Thyroid gland (tissue), 4 donors: ENCODE data around the gene RFX4. TPM values are rescaled to one million over a fixed set of nuclear protein-coding genes. Genes with fewer than 3 reads are reported as not detected.

Experiments used
- DNase-seq, 2 donors: peaks; one replicate each; pipeline ENCODE4 v3.0.0-alpha.2; 2019
- H3K27ac ChIP-seq, 3 donors: fragments of 200-600 bp; sonication (generic); 1 replicate in 2 of 3; 2 replicates in 1 of 3; pipeline ENCODE4 v1.5.1; 2016 to 2019; ENCODE audit warnings: mild to moderate bottlenecking in 1 of 3, moderate library complexity in 1 of 3
- H3K27me3 ChIP-seq: fragments of 200-600 bp; sonication (generic); one replicate; pipeline ENCODE4 v1.5.1; 2019
- H3K36me3 ChIP-seq, 2 donors: fragments of 200-600 bp; sonication (generic); one replicate each; pipeline ENCODE4 v1.5.1; 2016 to 2019
- H3K4me1 ChIP-seq, 2 donors: fragments of 200-600 bp; sonication (generic); one replicate each; pipeline ENCODE4 v1.5.1; 2017 to 2019
- H3K4me3 ChIP-seq, 3 donors: fragments of 200-600 bp; sonication (generic); replicated peaks in 1 of 3; 1 replicate in 2 of 3; 2 replicates in 1 of 3; pipeline ENCODE4 v1.5.1; 2016; ENCODE audit warnings: mild to moderate bottlenecking in 1 of 3
- H3K9me3 ChIP-seq: fragments of 200-600 bp; sonication (generic); one replicate; pipeline ENCODE4 v1.5.1; 2017
- CTCF ChIP-seq, 6 experiments: fragments of 200-600 bp in 3 of 6; fragments of 450-650 bp in 3 of 6; sonication (generic) in 3 of 6; IDR thresholded peaks; one replicate each; pipeline ENCODE4 v1.5.1; 2016 to 2019; ENCODE audit warnings: antibody characterized with exemption in 6 of 6, mild to moderate bottlenecking in 2 of 6, inconsistent platforms in 1 of 6, moderate library complexity in 1 of 6
- POLR2A ChIP-seq, 2 donors: fragments of 450-650 bp; IDR thresholded peaks; one replicate each; pipeline ENCODE4 v1.6.1; 2017; ENCODE audit warnings: antibody characterized with exemption in 2 of 2, mild to moderate bottlenecking in 2 of 2, moderate library complexity in 1 of 2
- WGBS, 2 donors: methylation state at CpG; one replicate each; pipeline ENCODE4 v1.1.5; 2017; 5-methylcytosine and 5-hydroxymethylcytosine counted together
- intact Hi-C: fragments of 100-400 bp; cut with DNase I; formaldehyde crosslinking; loops from one replicate; pipeline ENCODE4 v1.15.1; 2023
- total RNA-seq, 4 donors: library from RNA; depleted of rRNA; stranded (reverse); fragments of >200 nt; gene quantifications; one replicate each; pipeline ENCODE4 v1.2.3, GENCODE V29; 2016

Gene RFX4
- total RNA-seq, 4 donors from 2014 or later: 0.27 to 0.45 TPM; not detected in 2

GRCh38 chr12:106774808-106775524 is 192.2 kb downstream of the RFX4 start:
- WGBS, 2 donors: 7 to 8% methylated on average over 19 to 25 of the region's 29 CpGs
- Histone ChIP-seq H3K9me3 (no peaks in the 10 kb centered on the region), H3K4me1 (peaks cover 14 to 35% of the 10 kb centered on the region in 2 donors), H3K27me3 (no peaks in the 10 kb centered on the region), H3K27ac (peak overlapping the region; percentile 86 to 97 (median 94)), H3K4me3 (peak overlapping the region; percentile 69 to 81 (median 73)), H3K36me3 (no peaks in the 10 kb centered on the region)
- TF ChIP-seq CTCF (IDR thresholded peaks at IDR 0.05): no peak
- no peak for TF ChIP-seq POLR2A (IDR thresholded peaks at IDR 0.05)
- intact Hi-C loops: no loop called here
- no peak for DNase-seq

DNA sequence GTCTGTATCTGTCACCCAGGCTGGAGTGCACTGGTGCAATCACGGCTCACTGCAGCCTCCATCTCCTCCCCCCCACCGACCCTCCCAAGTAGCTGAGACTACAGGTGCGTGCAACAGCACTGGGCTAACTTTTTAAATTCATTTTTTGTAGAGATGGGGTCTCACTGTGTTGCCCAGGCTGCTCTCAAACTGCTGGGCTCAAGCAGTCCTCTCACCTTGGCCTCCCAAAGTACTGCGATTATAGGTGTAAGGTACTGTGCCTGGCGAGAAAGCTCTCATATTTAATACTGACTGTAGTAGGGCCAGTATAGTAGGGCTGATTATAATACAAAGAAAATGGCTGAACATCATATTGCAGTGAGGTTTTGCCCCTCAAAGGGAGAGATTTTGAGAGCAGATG is 194.1 kb downstream of the RFX4 start:
- H3K4me3 ChIP-seq: no peak overlapping the region
- H3K9me3 ChIP-seq: no peaks in the 10 kb centered on the region
- 92% methylated on average over 5 of the region's 5 CpGs for WGBS, 2 donors
- H3K4me1 ChIP-seq: peaks cover 23 to 50% of the 10 kb centered on the region in 2 donors
- H3K36me3 ChIP-seq: no peaks in the 10 kb centered on the region
- H3K27ac ChIP-seq: no peak overlapping the region
- H3K27me3 ChIP-seq: no peaks in the 10 kb centered on the region
- TF ChIP-seq POLR2A (IDR thresholded peaks at IDR 0.05) (no peak), CTCF (IDR thresholded peaks at IDR 0.05) (no peak)
- no peak for DNase-seq
- intact Hi-C loops: no loop called here

GRCh38 chr12:106780010-106780631 is 197.3 kb downstream of the RFX4 start:
- no peaks in the 10 kb centered on the region for H3K27me3 ChIP-seq
- no peak overlapping the region for H3K27ac ChIP-seq
- no peak for TF ChIP-seq POLR2A (IDR thresholded peaks at IDR 0.05)
- no peak for TF ChIP-seq CTCF (IDR thresholded peaks at IDR 0.05)
- intact Hi-C loops: no loop called here
- peaks cover 33 to 67% of the 10 kb centered on the region in 2 donors for H3K4me1 ChIP-seq
- DNase-seq: no peak
- H3K4me3 ChIP-seq: no peak overlapping the region
- 85% methylated on average over 3 of the region's 3 CpGs for WGBS, 2 donors
- H3K9me3 ChIP-seq: no peaks in the 10 kb centered on the region
- no peaks in the 10 kb centered on the region for H3K36me3 ChIP-seq

DNA sequence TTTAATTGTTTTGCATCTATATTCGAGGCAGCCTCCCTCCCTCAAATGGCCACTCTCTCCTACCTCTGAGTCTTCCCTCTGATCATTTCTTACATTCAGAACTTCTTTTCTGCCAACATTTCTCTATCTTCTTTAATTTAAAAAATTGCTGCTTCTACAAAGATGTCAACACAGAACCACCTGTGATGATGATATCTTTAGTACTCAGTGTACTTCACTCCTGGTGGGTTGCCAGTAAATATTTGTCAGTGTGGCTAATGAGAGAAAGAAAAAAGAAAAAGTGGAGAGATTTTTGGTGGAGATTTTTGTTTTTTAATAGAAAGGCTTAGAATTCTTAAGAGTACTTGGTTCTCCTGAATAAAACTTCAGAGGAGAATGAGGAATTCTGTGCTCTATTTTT is 199.8 kb downstream of the RFX4 start:
- H3K9me3 ChIP-seq: no peaks in the 10 kb centered on the region
- WGBS, 2 donors: 67 to 77% methylated on average over 1 of the region's 1 CpG
- TF ChIP-seq POLR2A (IDR thresholded peaks at IDR 0.05): no peak
- no peak for TF ChIP-seq CTCF (IDR thresholded peaks at IDR 0.05)
- intact Hi-C loops: no loop called here
- H3K27me3 ChIP-seq: no peaks in the 10 kb centered on the region
- no peak overlapping the region for H3K4me3 ChIP-seq
- no peak for DNase-seq
- H3K27ac ChIP-seq: peak overlapping the region in 2 of 3 donors; percentile 5 to 32
- no peaks in the 10 kb centered on the region for H3K36me3 ChIP-seq
- H3K4me1 ChIP-seq: peaks cover 31 to 49% of the 10 kb centered on the region in 2 donors

GRCh38 chr12:106783515-106783914 is 200.7 kb downstream of the RFX4 start:
- H3K4me1 ChIP-seq: peaks cover 31 to 44% of the 10 kb centered on the region in 2 donors
- H3K27ac ChIP-seq: no peak overlapping the region
- WGBS, 2 donors: 78 to 85% methylated on average over 5 of the region's 5 CpGs
- TF ChIP-seq POLR2A (IDR thresholded peaks at IDR 0.05) (no peak), CTCF (IDR thresholded peaks at IDR 0.05) (no peak)
- H3K9me3 ChIP-seq: no peaks in the 10 kb centered on the region
- H3K27me3 ChIP-seq: no peaks in the 10 kb centered on the region
- DNase-seq: no peak
- H3K36me3 ChIP-seq: no peaks in the 10 kb centered on the region
- H3K4me3 ChIP-seq: no peak overlapping the region
- intact Hi-C loops: no loop called here
